Hepatocyte (in vitro differentiated cells): ENCODE data around the gene MRPL1. TPM values are rescaled to one million over a fixed set of nuclear protein-coding genes. Genes with fewer than 3 reads are reported as not detected.

Experiments
- DNase-seq: peaks from one replicate; pipeline ENCODE4 v3.0.0-alpha.2; 2016; ENCODE audit warnings: low spot score
- H2AFZ ChIP-seq: fragments of 200-600 bp; sonication (generic); 2 replicates; pipeline ENCODE4 v1.6.0; 2016; ENCODE audit warnings: antibody characterized with exemption, mild to moderate bottlenecking
- H3K27ac ChIP-seq: fragments of 200-600 bp; sonication (generic); 2 replicates; pipeline ENCODE4 v1.5.1; 2016; ENCODE audit warnings: mild to moderate bottlenecking
- H3K27me3 ChIP-seq: fragments of 200-600 bp; sonication (generic); 2 replicates; pipeline ENCODE4 v1.6.1; 2016
- H3K36me3 ChIP-seq: fragments of 200-600 bp; sonication (generic); replicated peaks from 2 replicates; pipeline ENCODE4 v1.5.1; 2016; ENCODE audit warnings: low read depth; ENCODE audit not compliant: insufficient read depth
- H3K4me1 ChIP-seq: fragments of 200-600 bp; sonication (generic); 2 replicates; pipeline ENCODE4 v1.5.1; 2016; ENCODE audit warnings: mild to moderate bottlenecking, moderate library complexity; ENCODE audit not compliant: insufficient read depth
- H3K4me2 ChIP-seq: fragments of 200-600 bp; sonication (generic); 2 replicates; pipeline ENCODE4 v1.6.0; 2016
- H3K4me3 ChIP-seq: fragments of 200-600 bp; sonication (generic); 2 replicates; pipeline ENCODE4 v1.5.1; 2016; ENCODE audit warnings: mild to moderate bottlenecking
- H3K79me2 ChIP-seq: fragments of 200-600 bp; sonication (generic); 2 replicates; pipeline ENCODE4 v1.6.0; 2017; ENCODE audit warnings: mild to moderate bottlenecking
- H3K9me2 ChIP-seq: fragments of 200-600 bp; sonication (generic); replicated peaks from 2 replicates; pipeline ENCODE4 v1.6.0; 2017; ENCODE audit warnings: mild to moderate bottlenecking; ENCODE audit not compliant: insufficient read depth
- H3K9me3 ChIP-seq: fragments of 200-600 bp; sonication (generic); 2 replicates; pipeline ENCODE4 v1.5.1; 2016; ENCODE audit warnings: low read depth, mild to moderate bottlenecking
- H4K20me1 ChIP-seq: fragments of 200-600 bp; sonication (generic); 2 replicates; pipeline ENCODE4 v1.6.0; 2016; ENCODE audit warnings: mild to moderate bottlenecking; ENCODE audit not compliant: insufficient read depth, poor library complexity, severe bottlenecking
- CTCF ChIP-seq: fragments of 200-600 bp; sonication (generic); IDR thresholded peaks from 2 replicates; pipeline ENCODE4 v1.5.1; 2016; ENCODE audit warnings: antibody characterized with exemption, mild to moderate bottlenecking; ENCODE audit not compliant: poor library complexity
- EZH2 ChIP-seq: fragments of 200-600 bp; sonication (generic); IDR thresholded peaks from 2 replicates; pipeline ENCODE4 v1.6.1; 2016; ENCODE audit warnings: antibody characterized with exemption, mild to moderate bottlenecking, borderline replicate concordance
- EZH2phosphoT487 ChIP-seq: fragments of 200-600 bp; sonication (generic); IDR thresholded peaks from one replicate; pipeline ENCODE4 v1.6.1; 2018; ENCODE audit warnings: antibody characterized with exemption, mild to moderate bottlenecking, low read depth, moderate library complexity; ENCODE audit not compliant: unreplicated experiment, severe bottlenecking
- WGBS: methylation state at CpG from one replicate; pipeline ENCODE4 v1.1.6; 2016; ENCODE audit warnings: low lambda C conversion rate; ENCODE audit errors: missing lambda C conversion rate; 5-methylcytosine and 5-hydroxymethylcytosine counted together
- polyA plus RNA-seq: library from polyadenylated mRNA; unstranded; fragments of >200 nt; fragmentation: Nextera tagmentation; extraction: Ambion mirVana; gene quantifications from 2 replicates; pipeline ENCODE4 v1.2.1, GENCODE V29; 2016
- total RNA-seq: library from RNA; depleted of rRNA; stranded (reverse); fragments of >200 nt; gene quantifications from 2 replicates; pipeline ENCODE4 v1.2.3, GENCODE V29; 2014

The MRPL1 gene
- total and polyA plus RNA-seq, 2 experiments from 2014 or later, result 19.6 to 27.2 TPM

GRCh38 chr4:77845929-77846328, 16.7 kb upstream of the MRPL1 start:
- no peak overlapping the region for H3K27ac ChIP-seq
- no peak for DNase-seq
- H4K20me1 ChIP-seq, result no peaks in the 10 kb centered on the region
- H3K9me2 ChIP-seq, result no peaks in the 10 kb centered on the region
- no peak for TF ChIP-seq EZH2phosphoT487
- TF ChIP-seq CTCF, result no peak
- TF ChIP-seq EZH2, result no peak
- no peaks in the 10 kb centered on the region for H3K79me2 ChIP-seq
- no peak overlapping the region for H2AFZ ChIP-seq
- H3K9me3 ChIP-seq, result no peaks in the 10 kb centered on the region
- H3K4me1 ChIP-seq, result no peaks in the 10 kb centered on the region
- H3K4me3 ChIP-seq, result no peak overlapping the region
- no peaks in the 10 kb centered on the region for H3K36me3 ChIP-seq
- no peaks in the 10 kb centered on the region for H3K27me3 ChIP-seq
- whole genome bisulfite sequencing, result 87% methylated on average over 3 of the region's 3 CpGs
- no peak overlapping the region for H3K4me2 ChIP-seq

GRCh38 chr4:77848508-77848907, 14.1 kb upstream of the MRPL1 start:
- Histone ChIP-seq H4K20me1 (no peaks in the 10 kb centered on the region), H3K27me3 (no peaks in the 10 kb centered on the region), H3K4me1 (no peaks in the 10 kb centered on the region), H3K79me2 (no peaks in the 10 kb centered on the region), H3K4me3 (no peak overlapping the region), H3K36me3 (no peaks in the 10 kb centered on the region), H3K9me2 (no peaks in the 10 kb centered on the region), H3K27ac (no peak overlapping the region), H3K4me2 (no peak overlapping the region), H3K9me3 (no peaks in the 10 kb centered on the region), H2AFZ (no peak overlapping the region)
- WGBS, result 96% methylated on average over 6 of the region's 6 CpGs
- TF ChIP-seq CTCF (no peak), EZH2 (no peak), EZH2phosphoT487 (no peak)
- DNase-seq, result no peak

- no peaks in the 10 kb centered on the region for H4K20me1 ChIP-seq
- no peaks in the 10 kb centered on the region for H3K36me3 ChIP-seq
- no peak for DNase-seq
- no peak overlapping the region for H2AFZ ChIP-seq
- 90% methylated on average over 12 of the region's 12 CpGs for WGBS
- H3K27me3 ChIP-seq, result no peaks in the 10 kb centered on the region
- no peak overlapping the region for H3K27ac ChIP-seq
- no peak overlapping the region for H3K4me3 ChIP-seq
- H3K9me3 ChIP-seq, result no peaks in the 10 kb centered on the region
- no peak overlapping the region for H3K4me2 ChIP-seq
- H3K4me1 ChIP-seq, result no peaks in the 10 kb centered on the region
- no peaks in the 10 kb centered on the region for H3K9me2 ChIP-seq
- H3K79me2 ChIP-seq, result no peaks in the 10 kb centered on the region
- TF ChIP-seq EZH2, result no peak
- TF ChIP-seq CTCF, result no peak
- TF ChIP-seq EZH2phosphoT487, result no peak
These were observed 13.2 kb upstream of the MRPL1 start for GRCh38 chr4:77849278-77849965.
